M059J (cell line): ENCODE measurements around the gene COQ9. TPM values are rescaled to one million over a fixed set of nuclear protein-coding genes. Genes with fewer than 3 reads are reported as not detected.
A peak's percentile ranks its signal among the peaks of the same experiment; 100 is the strongest.
"Not testable (repeated sequence)": the region's sequence is repeated elsewhere in the genome, so short reads cannot be mapped to it uniquely, and the experiment has no call there.

ENCODE experiments used
- DNase-seq: peaks from one replicate; pipeline ENCODE4 v3.0.0-alpha.2; 2012; ENCODE audit warnings: low read depth
- total RNA-seq: library from RNA; depleted of rRNA; stranded (reverse); fragments of >200 nt; shearing (Covaris generic); gene quantifications from 2 replicates; pipeline ENCODE4 v1.2.3, GENCODE V29; 2014

The COQ9 gene
- total RNA-seq, 1 experiment from 2014 or later: 60.5 TPM

DNA sequence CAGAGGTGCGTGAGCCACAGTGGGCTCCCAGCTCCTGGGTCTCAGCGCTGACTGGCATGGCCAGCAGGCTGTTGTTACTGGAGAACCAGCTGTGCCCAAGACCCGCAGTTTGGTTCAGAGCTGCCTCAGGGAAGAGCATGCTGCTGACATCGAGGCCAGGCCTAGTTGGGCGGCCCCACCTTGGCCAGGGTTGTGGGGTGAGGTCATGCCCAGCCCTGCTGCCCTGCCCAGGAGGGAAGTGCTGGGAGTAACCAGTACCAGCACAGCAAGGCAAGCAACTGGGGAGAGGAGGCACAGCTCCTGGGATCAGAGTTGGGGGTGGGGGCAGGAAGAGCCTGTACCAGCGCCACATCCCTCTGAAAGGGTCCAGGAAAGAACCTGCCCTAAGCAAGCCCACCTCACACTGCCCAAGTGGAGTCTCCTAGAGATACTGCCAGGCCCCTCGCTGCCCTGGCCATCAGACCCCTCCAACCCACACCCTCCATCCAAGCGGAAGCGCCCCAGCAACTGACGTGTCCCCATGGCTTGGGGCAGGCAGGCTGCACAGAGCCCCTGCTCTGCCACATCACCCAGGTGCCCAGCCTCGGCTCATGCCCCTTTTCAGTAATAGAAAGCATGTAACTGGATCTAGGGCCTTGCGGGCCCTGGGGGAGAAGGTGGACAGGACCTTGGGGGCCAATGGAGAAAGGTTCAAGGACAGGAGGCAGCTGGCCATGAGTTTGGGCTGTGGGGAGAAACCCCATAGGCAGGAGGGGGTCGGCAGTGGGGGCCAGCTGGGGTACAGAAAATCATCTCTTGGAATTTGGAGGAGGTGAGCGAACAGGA, 38.0 kb downstream of the COQ9 start:
- DNase-seq: no peak

DNA sequence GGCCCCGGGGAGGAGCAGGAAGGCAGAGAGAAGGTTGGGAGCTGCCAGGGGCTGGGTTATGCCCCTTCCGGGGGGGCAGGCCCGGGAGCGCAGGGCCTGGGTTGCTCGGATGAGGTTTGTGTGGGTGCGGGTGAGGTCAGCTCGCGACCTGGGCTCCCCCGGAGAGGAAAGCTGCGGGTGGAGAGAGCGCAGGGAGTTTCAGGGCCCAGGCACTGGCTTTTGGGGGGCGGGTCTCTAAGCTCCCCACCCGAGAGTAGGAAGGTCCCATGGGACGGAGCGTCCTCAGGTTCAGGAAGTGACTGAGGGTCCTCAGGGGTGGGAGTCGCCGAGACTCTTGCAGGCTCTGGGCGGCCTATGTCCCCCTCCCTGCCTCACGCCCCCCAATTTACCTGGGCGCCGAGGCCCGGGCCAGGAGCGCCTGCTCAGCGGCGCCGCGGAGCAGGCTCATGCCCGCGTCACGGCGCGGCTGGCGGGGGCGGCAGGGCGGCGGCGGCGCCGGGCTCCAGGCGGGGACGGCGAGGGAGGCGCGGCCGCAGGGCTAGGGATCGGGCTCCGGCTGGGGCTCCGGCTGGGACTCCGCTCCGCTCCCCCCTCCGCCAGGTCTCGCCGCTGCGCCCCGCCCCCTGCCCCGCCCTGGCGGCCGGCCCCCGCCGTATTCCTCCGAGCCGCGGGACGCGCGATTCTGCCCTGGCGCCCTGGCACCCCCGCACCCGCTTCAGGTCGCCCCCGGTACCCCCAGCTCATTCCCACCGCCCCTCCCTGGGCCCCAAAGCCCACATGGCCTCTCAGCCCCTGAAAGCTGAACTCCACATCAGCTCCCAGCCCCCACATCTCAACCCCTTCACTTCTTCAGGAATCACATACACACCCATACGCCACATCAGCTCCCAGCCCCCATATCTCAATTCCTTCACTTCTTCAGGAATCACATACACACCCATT, 38.9 kb downstream of the COQ9 start, which contains the start of gene DOK4:
Gene DOK4, minus strand, starts transcription at position 578 of the 942 bp plus-strand sequence. CDS start 6,986 bp downstream, outside the sequence.
- DNase-seq: peak; percentile 69

- no peak for DNase-seq
Observed at GRCh38 chr16:57486858-57487834, 39.9 kb downstream of the COQ9 start.

DNA sequence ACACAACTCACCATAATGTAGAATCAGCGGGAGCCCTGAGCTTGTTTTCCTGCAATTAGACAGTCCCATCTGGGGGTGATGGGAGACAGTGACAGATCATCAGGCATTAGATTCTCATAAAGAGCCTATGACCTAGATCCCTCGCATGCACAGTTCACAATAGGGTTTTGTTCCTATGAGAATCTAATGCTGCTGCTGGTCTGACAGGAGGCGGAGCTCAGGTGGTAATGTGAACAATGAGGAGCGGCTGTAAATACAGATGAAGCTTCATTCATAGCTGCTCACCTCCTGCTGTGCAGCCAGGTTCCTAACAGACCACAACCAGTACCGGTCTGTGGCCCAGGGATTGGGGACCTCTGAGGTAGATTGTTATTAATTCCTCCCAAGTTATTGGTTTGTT, 42.0 kb downstream of the COQ9 start:
- DNase-seq: no peak

GRCh38 chr16:57493767-57494166, 46.5 kb downstream of the COQ9 start:
- DNase-seq: no peak

DNA sequence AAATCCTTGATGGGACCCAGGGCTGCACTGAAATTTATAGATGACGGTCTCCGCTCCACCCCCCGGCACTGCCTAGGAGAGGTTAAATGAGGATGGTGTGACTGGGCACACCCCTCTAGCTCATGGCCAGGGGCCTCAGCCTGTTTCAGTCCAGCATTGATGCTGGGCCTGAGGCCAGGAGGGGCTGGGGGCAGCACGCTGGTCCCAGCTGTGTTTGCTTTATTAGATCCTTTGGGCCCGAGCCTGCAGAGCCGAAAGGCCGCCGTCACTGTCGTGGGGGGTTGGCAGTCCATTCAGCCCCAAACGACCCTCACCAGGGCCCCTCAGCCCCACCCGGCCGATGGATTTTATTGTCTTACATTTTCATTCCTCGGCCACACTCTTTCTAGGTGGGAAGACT, 49.8 kb downstream of the COQ9 start:
- no peak for DNase-seq

- no peak for DNase-seq
Observed at GRCh38 chr16:57498031-57498430, 50.8 kb downstream of the COQ9 start.

DNA sequence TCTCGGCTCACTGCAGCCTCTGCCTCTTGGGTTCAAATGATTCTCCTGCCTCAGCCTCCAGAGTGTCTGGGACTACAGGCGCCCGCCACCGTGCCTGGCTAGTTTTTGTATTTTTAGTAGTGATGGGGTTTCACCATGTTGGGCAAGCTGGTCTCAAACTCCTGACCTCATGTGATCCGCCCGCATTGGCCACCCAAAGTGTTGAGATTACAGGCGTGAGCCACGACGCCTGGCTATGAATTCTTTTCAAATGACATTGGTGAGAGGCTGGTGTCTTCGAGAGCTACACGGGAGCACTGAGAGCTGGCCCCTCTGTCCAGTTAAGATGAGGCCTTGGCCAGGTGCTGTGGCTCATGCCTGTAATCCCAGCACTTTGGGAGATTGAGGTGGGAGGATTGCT, 52.7 kb downstream of the COQ9 start:
- not testable (repeated sequence) for DNase-seq

DNA sequence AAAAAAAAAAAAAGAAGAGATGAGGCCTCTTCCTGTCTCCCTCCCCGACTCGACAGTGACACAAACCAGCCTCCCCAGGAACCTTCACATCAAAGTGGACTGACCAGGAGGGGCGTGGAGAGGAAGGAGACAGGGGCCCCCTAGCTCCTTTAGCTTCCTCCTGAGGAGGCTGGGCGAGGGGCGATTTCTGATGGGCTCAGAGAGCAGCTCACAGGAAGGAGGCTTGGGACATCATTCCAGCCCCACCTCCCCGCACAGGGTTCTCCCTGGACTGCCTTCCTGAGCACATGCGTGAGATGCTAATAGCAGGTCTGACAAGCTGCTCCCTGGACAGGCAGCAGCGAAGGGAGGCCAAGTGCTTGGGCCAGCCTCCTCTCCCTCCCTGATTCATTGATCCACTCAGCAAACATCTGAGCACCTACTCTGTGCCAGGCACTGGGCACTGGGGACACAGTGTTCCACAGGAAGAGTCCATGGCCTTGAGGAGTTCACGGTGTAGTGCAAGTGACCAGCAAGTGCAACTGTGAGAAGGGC, 53.4 kb downstream of the COQ9 start:
- DNase-seq: no peak

GRCh38 chr16:57501492-57501891, 54.2 kb downstream of the COQ9 start:
- DNase-seq: no peak

DNA sequence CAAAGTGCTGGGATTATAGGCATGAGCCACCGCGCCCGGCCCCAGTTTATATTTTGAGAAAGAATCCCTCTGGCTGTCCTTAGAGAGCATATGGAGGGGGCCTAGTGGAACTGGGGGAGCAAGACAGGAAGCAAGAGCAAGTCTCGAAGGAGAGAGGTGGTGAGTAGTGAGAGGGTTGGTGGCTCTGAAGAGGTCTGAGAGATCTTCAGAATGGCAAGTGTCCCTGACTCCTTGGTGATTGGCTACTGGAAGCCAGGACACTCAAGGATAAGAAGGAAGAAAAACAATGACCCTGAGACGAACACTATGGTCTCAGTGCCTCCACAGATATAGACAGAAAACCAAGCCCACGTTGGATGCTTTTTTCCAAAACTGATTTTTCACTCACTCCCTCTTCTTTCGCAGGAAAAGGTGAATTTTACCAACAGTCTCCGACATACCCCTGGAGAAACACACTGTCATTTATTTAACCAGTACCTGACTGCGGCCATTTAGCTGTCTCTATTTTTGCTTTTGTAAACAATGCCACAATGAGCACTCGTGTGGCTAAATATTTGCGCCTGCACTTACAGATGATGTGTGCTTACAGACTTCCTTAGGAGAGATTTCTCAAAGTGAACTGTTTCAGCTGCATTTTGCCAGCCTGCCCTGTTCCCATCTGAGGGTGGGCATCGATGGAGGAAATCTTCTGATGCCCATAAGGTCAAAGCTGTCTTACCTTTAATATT, 54.9 kb downstream of the COQ9 start:
- no peak for DNase-seq

GRCh38 chr16:57503366-57503765, 56.1 kb downstream of the COQ9 start:
- DNase-seq: no peak

DNA sequence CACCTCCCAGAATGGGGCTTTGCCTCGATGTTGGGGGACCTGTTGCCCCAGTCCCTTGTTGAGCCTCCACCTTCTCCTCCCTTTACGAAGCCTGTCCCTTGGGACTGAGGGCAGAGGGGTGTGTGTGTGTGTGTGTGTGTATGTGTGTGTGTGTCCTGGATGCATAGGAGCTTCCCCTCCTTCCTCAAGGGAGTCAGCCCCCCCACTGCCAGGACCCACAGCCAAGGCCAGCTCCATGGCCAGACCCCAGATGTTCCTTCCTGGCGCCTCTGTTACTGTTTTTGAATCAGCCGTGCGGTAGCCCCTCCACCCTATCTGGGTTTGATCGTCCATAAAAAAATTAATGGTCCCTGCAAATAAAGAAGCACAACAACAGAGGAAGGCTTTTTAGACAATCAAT, 56.7 kb downstream of the COQ9 start:
- DNase-seq: no peak

DNA sequence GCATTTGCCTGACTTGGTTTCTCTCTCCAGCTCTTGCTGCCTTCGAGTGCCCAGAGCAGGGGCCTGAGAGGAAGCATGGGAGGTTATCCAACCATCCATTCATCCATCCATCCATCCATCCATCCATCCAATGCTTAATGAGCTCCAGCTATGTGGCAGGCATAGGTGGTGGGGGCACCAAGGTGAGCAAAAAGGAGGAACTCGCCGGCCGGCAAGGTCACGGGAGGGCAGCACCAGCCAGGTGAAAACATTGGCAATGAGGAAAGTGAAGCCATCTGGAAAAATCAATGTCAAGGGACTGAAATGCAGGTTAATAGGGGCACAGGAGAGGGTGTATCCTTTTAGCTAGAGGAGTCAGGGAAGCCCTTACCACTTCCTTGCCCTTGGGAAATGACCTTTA, 57.2 kb downstream of the COQ9 start:
- no peak for DNase-seq

- no peak for DNase-seq
Observed at GRCh38 chr16:57505169-57505568, 57.9 kb downstream of the COQ9 start.

DNA sequence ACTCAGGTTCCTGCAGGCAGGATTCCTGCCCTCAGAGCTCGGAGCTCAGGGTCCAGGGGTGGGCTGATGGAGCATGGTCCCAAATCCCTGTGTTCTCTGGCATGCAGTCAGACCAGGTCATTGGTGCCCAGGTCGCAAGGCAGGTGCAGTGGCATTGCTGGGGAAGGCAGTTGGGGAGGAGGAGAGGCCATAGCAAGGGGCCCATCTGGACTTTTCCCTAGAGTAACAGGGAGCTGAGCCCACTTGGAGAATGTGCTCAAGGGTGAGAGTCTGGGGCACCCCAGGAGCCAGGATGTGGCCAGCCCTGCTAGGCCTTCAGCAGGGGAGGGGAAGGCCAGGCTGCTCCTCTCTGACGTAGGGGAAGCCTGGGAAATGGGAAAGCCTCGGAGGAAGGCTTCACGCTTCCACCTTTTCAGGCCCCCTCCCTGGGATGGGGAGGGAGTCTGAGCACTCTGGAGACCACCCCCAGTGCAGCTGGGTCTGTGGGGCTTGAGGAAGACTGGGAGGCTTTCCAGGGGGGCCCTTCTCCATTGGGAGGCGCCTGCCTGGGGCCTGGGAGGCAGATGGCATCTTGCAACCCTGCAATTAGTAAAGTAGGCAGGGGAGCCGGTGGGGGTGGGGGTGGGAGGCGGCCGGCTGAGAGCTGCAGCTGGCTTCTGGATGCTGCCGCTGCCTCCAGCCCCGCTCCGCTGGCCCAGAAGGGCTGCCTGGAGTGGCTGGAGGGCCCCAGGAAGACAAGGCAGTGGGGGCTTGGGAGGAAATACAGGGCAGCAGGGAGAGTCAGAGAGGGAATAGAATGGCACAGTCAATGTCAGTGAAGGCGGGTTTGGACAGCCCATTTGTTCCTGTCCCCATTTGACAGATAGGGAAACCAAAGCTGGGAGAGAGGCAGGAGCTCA, 60.1 kb downstream of the COQ9 start:
- no peak for DNase-seq

DNA sequence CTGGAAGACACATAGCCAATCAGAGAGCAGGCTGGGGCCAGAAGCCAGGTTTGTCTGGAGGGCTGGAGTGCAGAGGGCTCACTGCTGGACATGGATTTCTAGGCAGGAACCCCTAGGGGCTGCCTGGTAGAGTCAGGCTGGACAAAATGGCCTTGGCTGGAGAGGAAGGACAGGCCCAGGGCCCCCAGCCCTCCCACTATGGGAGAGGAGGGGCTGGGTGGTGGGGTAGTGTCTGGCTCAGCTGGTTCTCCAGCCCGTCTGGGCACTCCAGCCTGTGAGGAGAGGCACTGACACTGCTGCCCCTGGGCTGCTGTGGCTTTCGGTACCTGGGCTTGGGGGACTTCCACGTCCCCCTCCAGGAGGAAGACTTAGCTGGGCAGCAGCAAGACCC, 60.8 kb downstream of the COQ9 start:
- DNase-seq: no peak

GRCh38 chr16:57509231-57509923, 62.1 kb downstream of the COQ9 start:
- DNase-seq: peak; percentile 27
